ENCODE measurements around the gene CXCR3. TPM values are rescaled to one million over a fixed set of nuclear protein-coding genes. Genes with fewer than 3 reads are reported as not detected.

Gene CXCR3
- total and polyA plus RNA-seq, 12 donors: 0.20 to 1.6 (median 0.39) TPM; not detected in 4

DNA sequence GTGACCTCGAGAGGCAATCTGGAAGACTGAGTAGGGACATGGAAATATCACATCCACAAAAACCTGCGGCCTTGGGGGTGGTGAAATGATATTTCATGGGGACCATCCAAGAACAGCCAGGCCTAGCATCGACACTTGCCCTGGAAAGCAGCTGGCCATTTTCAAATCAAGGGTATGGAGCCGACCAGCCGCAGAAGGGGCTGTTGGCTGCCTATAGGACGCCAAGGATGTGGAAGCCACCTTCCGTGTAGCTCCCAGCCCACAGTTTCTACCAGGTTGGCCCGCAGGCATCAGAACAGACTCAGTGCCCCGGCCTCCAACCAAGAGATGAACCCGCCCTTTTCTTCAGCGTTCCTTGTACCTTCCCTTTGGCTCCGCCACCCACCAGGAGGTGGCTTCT lies 43.6 kb upstream of the CXCR3 start:
- intact Hi-C loops (cut with DNase I): no loop called here
- TF ChIP-seq, protein P1, sequence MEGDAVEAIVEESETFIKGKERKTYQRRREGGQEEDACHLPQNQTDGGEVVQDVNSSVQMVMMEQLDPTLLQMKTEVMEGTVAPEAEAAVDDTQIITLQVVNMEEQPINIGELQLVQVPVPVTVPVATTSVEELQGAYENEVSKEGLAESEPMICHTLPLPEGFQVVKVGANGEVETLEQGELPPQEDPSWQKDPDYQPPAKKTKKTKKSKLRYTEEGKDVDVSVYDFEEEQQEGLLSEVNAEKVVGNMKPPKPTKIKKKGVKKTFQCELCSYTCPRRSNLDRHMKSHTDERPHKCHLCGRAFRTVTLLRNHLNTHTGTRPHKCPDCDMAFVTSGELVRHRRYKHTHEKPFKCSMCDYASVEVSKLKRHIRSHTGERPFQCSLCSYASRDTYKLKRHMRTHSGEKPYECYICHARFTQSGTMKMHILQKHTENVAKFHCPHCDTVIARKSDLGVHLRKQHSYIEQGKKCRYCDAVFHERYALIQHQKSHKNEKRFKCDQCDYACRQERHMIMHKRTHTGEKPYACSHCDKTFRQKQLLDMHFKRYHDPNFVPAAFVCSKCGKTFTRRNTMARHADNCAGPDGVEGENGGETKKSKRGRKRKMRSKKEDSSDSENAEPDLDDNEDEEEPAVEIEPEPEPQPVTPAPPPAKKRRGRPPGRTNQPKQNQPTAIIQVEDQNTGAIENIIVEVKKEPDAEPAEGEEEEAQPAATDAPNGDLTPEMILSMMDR (IDR thresholded peaks at IDR 0.05): no peak
- no peak for TF ChIP-seq POLR2A (IDR thresholded peaks at IDR 0.05)
- no peaks in the 10 kb centered on the region for H3K27me3 ChIP-seq
- no peak overlapping the region for H3K27ac ChIP-seq
- no peak for DNase-seq
- no peaks in the 10 kb centered on the region for H3K4me1 ChIP-seq (replicated peaks in 1 of 2)
- H3K9me3 ChIP-seq (replicated peaks in 1 of 3): no peaks in the 10 kb centered on the region
- no peak overlapping the region for H3K4me3 ChIP-seq
- 75 to 86% (median 83%) methylated on average over 4 to 12 of the region's 12 CpGs for WGBS, 4 donors
- H3K36me3 ChIP-seq (replicated peaks in 1 of 2): no peaks in the 10 kb centered on the region

DNA sequence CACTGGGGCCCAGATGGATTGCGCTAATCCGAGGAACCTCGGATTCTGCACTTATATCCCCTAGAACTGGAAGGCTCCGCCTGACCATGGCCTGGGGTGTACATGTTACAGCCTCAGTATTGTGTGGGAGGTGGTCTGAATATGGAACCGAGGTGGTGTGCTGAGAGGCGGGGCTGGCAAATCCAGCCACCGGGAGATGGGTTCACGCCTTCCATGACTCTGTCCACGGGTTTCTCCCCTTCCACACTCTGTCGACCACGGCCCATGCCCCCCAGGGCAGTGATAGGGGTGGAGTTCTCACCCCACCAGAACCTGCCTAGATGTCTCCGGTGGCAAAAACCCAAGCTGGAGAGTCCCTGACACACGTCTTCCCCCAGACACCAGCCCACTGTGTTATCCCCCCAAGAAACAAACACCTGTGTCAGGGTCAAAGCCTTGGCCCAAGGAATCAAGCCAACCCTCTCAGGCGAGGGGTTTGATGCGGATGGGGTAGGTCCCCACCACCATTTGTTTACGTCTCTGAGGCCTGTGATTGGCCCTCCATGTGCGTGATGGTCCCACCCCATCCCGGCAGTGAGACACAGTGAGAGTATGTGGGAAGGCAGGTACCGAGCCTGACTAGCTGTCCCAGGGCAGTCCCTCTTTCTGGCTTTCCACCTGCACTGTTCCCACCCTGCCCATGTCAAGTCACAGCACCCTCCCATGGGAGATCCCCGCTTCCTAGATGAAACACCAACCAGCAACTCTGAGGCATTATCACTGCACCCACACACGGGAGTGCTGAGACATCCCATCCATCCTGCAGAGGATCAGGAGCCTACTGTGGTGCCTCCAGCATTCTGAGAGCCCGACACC lies 42.5 kb upstream of the CXCR3 start:
- no peak for TF ChIP-seq POLR2A (IDR thresholded peaks at IDR 0.05)
- TF ChIP-seq, protein P1 (IDR thresholded peaks at IDR 0.05): no peak

DNA sequence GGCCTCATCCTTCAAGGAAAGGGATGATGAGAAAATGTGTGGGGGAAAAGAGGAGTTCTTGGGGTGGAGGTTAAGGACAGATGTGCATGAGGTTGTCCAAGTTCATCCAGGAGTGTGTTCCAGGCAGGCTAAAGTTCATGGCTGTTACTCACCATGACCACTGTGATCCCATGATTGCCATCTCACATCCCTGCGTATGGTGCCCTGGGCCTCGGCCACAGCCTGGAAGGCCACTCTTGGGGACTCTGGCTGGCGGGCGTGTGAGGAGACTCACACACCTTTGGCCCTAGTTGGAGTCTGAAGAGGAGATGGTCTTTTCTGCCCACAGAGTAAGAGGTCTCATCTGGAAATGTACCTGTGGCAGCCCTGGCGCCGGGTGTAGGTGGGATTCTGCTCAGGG lies 41.6 kb upstream of the CXCR3 start:
- Histone ChIP-seq H3K27me3 (no peaks in the 10 kb centered on the region), H3K9me3 (replicated peaks in 1 of 3) (no peaks in the 10 kb centered on the region), H3K4me1 (replicated peaks in 1 of 2) (no peaks in the 10 kb centered on the region), H3K27ac (no peak overlapping the region), H3K36me3 (replicated peaks in 1 of 2) (no peaks in the 10 kb centered on the region), H3K4me3 (no peak overlapping the region)
- intact Hi-C loops (cut with DNase I): no loop called here
- 81 to 90% (median 88%) methylated on average over 2 to 6 of the region's 6 CpGs; no CpG with 5 or more reads in 1 of the 4 donors for WGBS, 4 donors
- no peak for TF ChIP-seq POLR2A (IDR thresholded peaks at IDR 0.05)
- TF ChIP-seq, protein P1 (IDR thresholded peaks at IDR 0.05): no peak
- DNase-seq: no peak

More for the DNA sequence above, 42.5 kb upstream of the CXCR3 start:
- no peaks in the 10 kb centered on the region for H3K9me3 ChIP-seq (replicated peaks in 1 of 3)
- H3K27me3 ChIP-seq: no peaks in the 10 kb centered on the region
- WGBS, 4 donors: 82 to 94% (median 89%) methylated on average over 10 to 22 of the region's 22 CpGs
- DNase-seq: no peak
- no peaks in the 10 kb centered on the region for H3K36me3 ChIP-seq (replicated peaks in 1 of 2)
- H3K4me3 ChIP-seq: no peak overlapping the region
- H3K4me1 ChIP-seq (replicated peaks in 1 of 2): no peaks in the 10 kb centered on the region
- intact Hi-C loops (cut with DNase I): no loop called here
- H3K27ac ChIP-seq: no peak overlapping the region

DNA sequence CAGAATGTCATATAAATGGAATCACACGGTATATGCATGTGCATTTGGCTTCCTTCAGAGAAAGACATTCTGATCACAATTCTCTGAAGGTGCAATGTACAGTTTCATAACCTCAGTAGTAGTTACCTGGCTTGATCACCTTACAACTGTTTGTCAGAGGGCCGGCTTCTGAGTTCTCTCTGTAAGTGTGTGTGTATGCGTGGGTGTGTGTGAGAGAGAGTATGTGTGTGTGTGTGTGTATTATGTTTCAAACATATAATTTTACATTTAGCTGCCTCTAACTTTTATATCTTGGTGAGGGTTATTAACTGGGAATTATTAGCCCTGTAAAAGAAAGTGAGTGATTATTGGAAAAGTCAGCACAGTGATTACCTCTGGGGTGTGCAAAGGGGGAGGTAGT lies 41.0 kb upstream of the CXCR3 start:
- no peak overlapping the region for H3K4me3 ChIP-seq
- no peaks in the 10 kb centered on the region for H3K4me1 ChIP-seq (replicated peaks in 1 of 2)
- no peak for TF ChIP-seq POLR2A (IDR thresholded peaks at IDR 0.05)
- TF ChIP-seq, protein P1 (IDR thresholded peaks at IDR 0.05): no peak
- no peaks in the 10 kb centered on the region for H3K27me3 ChIP-seq
- no peaks in the 10 kb centered on the region for H3K36me3 ChIP-seq (replicated peaks in 1 of 2)
- no peak overlapping the region for H3K27ac ChIP-seq
- 78 to 86% (median 83%) methylated on average over 2 to 3 of the region's 3 CpGs for WGBS, 4 donors
- intact Hi-C loops (cut with DNase I): no loop called here
- H3K9me3 ChIP-seq (replicated peaks in 1 of 3): no peaks in the 10 kb centered on the region
- DNase-seq: no peak

Data from adrenal gland (tissue), 12 donors.